HEK293 (cell line): ENCODE results near the gene TTC22.

Experiments used
- CTCF ChIA-PET: fragments of 350-600 bp; formaldehyde crosslinking; extraction: SDS; loops from one replicate; lab custom pipeline; 2021; ENCODE audit warnings: antibody characterized with exemption; lab: Yijun Ruan, JAX
- POLR2A ChIA-PET: fragments of 300-600 bp; formaldehyde crosslinking; extraction: SDS; loops from one replicate; lab custom pipeline; 2020; ENCODE audit warnings: antibody characterized with exemption, inconsistent platforms; lab: Yijun Ruan, JAX
- H3K27ac ChIP-seq: fragments of 200-500 bp; sonication (Bioruptor generic); 2 replicates; pipeline ENCODE4 v1.5.1; 2014; ENCODE audit warnings: low read depth, low read length, control low read depth, inconsistent platforms; ENCODE audit errors: extremely low read depth
- H3K36me3 ChIP-seq, 2 experiments: fragments of 200-500 bp in 1 of 2; sonication (Bioruptor generic) in 1 of 2; 1 replicate in 1 of 2; 2 replicates in 1 of 2; pipeline ENCODE4 v1.5.1; 2014 to 2017; ENCODE audit warnings: inconsistent platforms in 2 of 2, low read length in 2 of 2; ENCODE audit not compliant: control insufficient read depth in 2 of 2, insufficient read depth in 1 of 2
- H3K4me1 ChIP-seq: fragments of 200-500 bp; sonication (Bioruptor generic); 2 replicates; pipeline ENCODE4 v1.5.1; 2014; ENCODE audit warnings: mild to moderate bottlenecking, low read length, inconsistent platforms; ENCODE audit not compliant: control insufficient read depth, insufficient read depth
- H3K4me3 ChIP-seq: 2 replicates; pipeline ENCODE4 v1.5.1; 2011; ENCODE audit warnings: low read depth, mild to moderate bottlenecking, control low read depth, low read length, moderate library complexity
- H3K9me3 ChIP-seq: fragments of 200-500 bp; sonication (Bioruptor generic); 2 replicates; pipeline ENCODE4 v1.5.1; 2014; ENCODE audit warnings: low read depth, low read length, inconsistent platforms; ENCODE audit not compliant: control insufficient read depth, insufficient read depth
- FEZF1 ChIP-seq: fragments of 450-650 bp; formaldehyde crosslinking; IDR thresholded peaks from 2 replicates; pipeline ENCODE4 v1.5.1; 2016; ENCODE audit warnings: missing biosample characterization, missing genetic modification characterization
- GLI4 ChIP-seq: fragments of 450-650 bp; formaldehyde crosslinking; IDR thresholded peaks from 2 replicates; pipeline ENCODE4 v1.5.1; 2016; ENCODE audit warnings: missing biosample characterization, missing genetic modification characterization
- INSM2 ChIP-seq: fragments of 450-650 bp; formaldehyde crosslinking; IDR thresholded peaks from 2 replicates; pipeline ENCODE4 v1.5.1; 2016; ENCODE audit warnings: missing biosample characterization, missing genetic modification characterization
- MEIS1 ChIP-seq: sonication (generic); formaldehyde crosslinking; IDR thresholded peaks from 2 replicates; pipeline ENCODE4 v1.8.1; 2022; ENCODE audit warnings: missing genetic modification reagents, mild to moderate bottlenecking, borderline replicate concordance
- OVOL3 ChIP-seq: fragments of 450-650 bp; formaldehyde crosslinking; IDR thresholded peaks from 2 replicates; pipeline ENCODE4 v1.5.1; 2016; ENCODE audit warnings: missing biosample characterization, missing genetic modification characterization
- PATZ1 ChIP-seq: fragments of 450-650 bp; formaldehyde crosslinking; IDR thresholded peaks from 2 replicates; pipeline ENCODE4 v1.5.1; 2016; ENCODE audit warnings: missing biosample characterization, missing genetic modification characterization
- SP3 ChIP-seq: fragments of 450-650 bp; formaldehyde crosslinking; IDR thresholded peaks from 2 replicates; pipeline ENCODE4 v1.5.1; 2016; ENCODE audit warnings: missing biosample characterization, missing genetic modification characterization
- ZBTB1 ChIP-seq: fragments of 450-650 bp; formaldehyde crosslinking; IDR thresholded peaks from 2 replicates; pipeline ENCODE4 v1.5.1; 2016; ENCODE audit warnings: missing biosample characterization, missing genetic modification characterization
- ZNF157 ChIP-seq: fragments of 450-650 bp; formaldehyde crosslinking; IDR thresholded peaks from 2 replicates; pipeline ENCODE4 v1.5.1; 2016; ENCODE audit warnings: missing biosample characterization, missing genetic modification characterization
- ZNF223 ChIP-seq: fragments of 450-650 bp; formaldehyde crosslinking; IDR thresholded peaks from 2 replicates; pipeline ENCODE4 v1.5.1; 2016; ENCODE audit warnings: missing biosample characterization, missing genetic modification characterization
- ZNF292 ChIP-seq: fragments of 450-650 bp; formaldehyde crosslinking; IDR thresholded peaks from 2 replicates; pipeline ENCODE4 v1.5.1; 2016; ENCODE audit warnings: low read depth, missing biosample characterization, missing genetic modification characterization, borderline replicate concordance
- ZNF335 ChIP-seq: fragments of 450-650 bp; formaldehyde crosslinking; conservative IDR thresholded peaks from 2 replicates; pipeline ENCODE4 v1.5.1; 2016; ENCODE audit warnings: missing biosample characterization, missing genetic modification characterization
- ZNF521 ChIP-seq: fragments of 450-650 bp; formaldehyde crosslinking; IDR thresholded peaks from 2 replicates; pipeline ENCODE4 v1.5.1; 2017; ENCODE audit warnings: missing biosample characterization, mild to moderate bottlenecking, missing genetic modification characterization
- ZNF548 ChIP-seq: fragments of 450-650 bp; formaldehyde crosslinking; IDR thresholded peaks from 2 replicates; pipeline ENCODE4 v1.5.1; 2016; ENCODE audit warnings: missing biosample characterization, missing genetic modification characterization
- ZNF621 ChIP-seq: fragments of 450-650 bp; formaldehyde crosslinking; IDR thresholded peaks from 2 replicates; pipeline ENCODE4 v1.5.1; 2017; ENCODE audit warnings: missing biosample characterization, missing genetic modification characterization
- ZNF624 ChIP-seq: fragments of 450-650 bp; formaldehyde crosslinking; IDR thresholded peaks from 2 replicates; pipeline ENCODE4 v1.5.1; 2017; ENCODE audit warnings: missing biosample characterization, missing genetic modification characterization
- ZNF791 ChIP-seq: fragments of 450-650 bp; formaldehyde crosslinking; IDR thresholded peaks from 2 replicates; pipeline ENCODE4 v1.5.1; 2016; ENCODE audit warnings: missing biosample characterization, missing genetic modification characterization
- ZXDB ChIP-seq: fragments of 450-650 bp; formaldehyde crosslinking; IDR thresholded peaks from 2 replicates; pipeline ENCODE4 v1.5.1; 2016; ENCODE audit warnings: missing biosample characterization, missing genetic modification characterization
- TF ChIP-seq, protein P1 (sequence below): fragments of 450-650 bp; formaldehyde crosslinking; IDR thresholded peaks from 2 replicates; pipeline ENCODE4 v1.5.1; 2017; ENCODE audit warnings: missing biosample characterization, missing genetic modification characterization
- TF ChIP-seq, protein P2 (sequence below): fragments of 450-650 bp; formaldehyde crosslinking; IDR thresholded peaks from 2 replicates; pipeline ENCODE4 v1.5.1; 2016; ENCODE audit warnings: missing biosample characterization, missing genetic modification characterization
- TF ChIP-seq, protein P3 (sequence below): fragments of 450-650 bp; formaldehyde crosslinking; IDR thresholded peaks from 2 replicates; pipeline ENCODE4 v1.5.1; 2016; ENCODE audit warnings: missing biosample characterization, missing genetic modification characterization

The TTC22 gene

GRCh38 chr1:54811739-54812655 lies 10.9 kb upstream of the TTC22 start (continued):
- no peak for TF ChIP-seq INSM2 (tag by site-specific recombination)
- TF ChIP-seq, protein P1, sequence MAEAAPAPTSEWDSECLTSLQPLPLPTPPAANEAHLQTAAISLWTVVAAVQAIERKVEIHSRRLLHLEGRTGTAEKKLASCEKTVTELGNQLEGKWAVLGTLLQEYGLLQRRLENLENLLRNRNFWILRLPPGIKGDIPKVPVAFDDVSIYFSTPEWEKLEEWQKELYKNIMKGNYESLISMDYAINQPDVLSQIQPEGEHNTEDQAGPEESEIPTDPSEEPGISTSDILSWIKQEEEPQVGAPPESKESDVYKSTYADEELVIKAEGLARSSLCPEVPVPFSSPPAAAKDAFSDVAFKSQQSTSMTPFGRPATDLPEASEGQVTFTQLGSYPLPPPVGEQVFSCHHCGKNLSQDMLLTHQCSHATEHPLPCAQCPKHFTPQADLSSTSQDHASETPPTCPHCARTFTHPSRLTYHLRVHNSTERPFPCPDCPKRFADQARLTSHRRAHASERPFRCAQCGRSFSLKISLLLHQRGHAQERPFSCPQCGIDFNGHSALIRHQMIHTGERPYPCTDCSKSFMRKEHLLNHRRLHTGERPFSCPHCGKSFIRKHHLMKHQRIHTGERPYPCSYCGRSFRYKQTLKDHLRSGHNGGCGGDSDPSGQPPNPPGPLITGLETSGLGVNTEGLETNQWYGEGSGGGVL (tag by site-specific recombination), result no peak
- TF ChIP-seq ZNF791 (tag by site-specific recombination), result no peak
- TF ChIP-seq ZNF335 (tag by site-specific recombination), result no peak
- no peak for TF ChIP-seq ZNF521 (tag by site-specific recombination)
- TF ChIP-seq GLI4 (tag by site-specific recombination), result no peak
- TF ChIP-seq, protein P2, sequence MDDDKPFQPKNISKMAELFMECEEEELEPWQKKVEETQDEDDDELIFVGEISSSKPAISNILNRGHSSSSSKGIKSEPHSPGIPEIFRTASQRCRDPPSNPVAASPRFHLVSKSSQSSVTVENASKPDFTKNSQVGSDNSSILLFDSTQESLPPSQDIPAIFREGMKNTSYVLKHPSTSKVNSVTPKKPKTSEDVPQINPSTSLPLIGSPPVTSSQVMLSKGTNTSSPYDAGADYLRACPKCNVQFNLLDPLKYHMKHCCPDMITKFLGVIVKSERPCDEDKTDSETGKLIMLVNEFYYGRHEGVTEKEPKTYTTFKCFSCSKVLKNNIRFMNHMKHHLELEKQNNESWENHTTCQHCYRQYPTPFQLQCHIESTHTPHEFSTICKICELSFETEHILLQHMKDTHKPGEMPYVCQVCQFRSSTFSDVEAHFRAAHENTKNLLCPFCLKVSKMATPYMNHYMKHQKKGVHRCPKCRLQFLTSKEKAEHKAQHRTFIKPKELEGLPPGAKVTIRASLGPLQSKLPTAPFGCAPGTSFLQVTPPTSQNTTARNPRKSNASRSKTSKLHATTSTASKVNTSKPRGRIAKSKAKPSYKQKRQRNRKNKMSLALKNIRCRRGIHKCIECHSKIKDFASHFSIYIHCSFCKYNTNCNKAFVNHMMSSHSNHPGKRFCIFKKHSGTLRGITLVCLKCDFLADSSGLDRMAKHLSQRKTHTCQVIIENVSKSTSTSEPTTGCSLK (tag by site-specific recombination), result no peak
- TF ChIP-seq ZBTB1 (tag by site-specific recombination), result no peak
- TF ChIP-seq, all 188 proteins: peak for 0

GRCh38 chr1:54811066-54811465 lies 9.9 kb upstream of the TTC22 start:
- CTCF ChIA-PET, result interaction anchor here (0.7 to 2.4 kb wide), 5 partner anchors 19 to 1747 kb away, joined by 3 to 10 read pairs (median 3); no protein-coding TSS in a partner anchor
- Histone ChIP-seq H3K36me3 (no peaks in the 10 kb centered on the region), H3K9me3 (no peaks in the 10 kb centered on the region), H3K4me1 (no peaks in the 10 kb centered on the region), H3K27ac (no peak overlapping the region), H3K4me3 (no peak overlapping the region)
- POLR2A ChIA-PET, result no interaction called here
- TF ChIP-seq, protein P3, sequence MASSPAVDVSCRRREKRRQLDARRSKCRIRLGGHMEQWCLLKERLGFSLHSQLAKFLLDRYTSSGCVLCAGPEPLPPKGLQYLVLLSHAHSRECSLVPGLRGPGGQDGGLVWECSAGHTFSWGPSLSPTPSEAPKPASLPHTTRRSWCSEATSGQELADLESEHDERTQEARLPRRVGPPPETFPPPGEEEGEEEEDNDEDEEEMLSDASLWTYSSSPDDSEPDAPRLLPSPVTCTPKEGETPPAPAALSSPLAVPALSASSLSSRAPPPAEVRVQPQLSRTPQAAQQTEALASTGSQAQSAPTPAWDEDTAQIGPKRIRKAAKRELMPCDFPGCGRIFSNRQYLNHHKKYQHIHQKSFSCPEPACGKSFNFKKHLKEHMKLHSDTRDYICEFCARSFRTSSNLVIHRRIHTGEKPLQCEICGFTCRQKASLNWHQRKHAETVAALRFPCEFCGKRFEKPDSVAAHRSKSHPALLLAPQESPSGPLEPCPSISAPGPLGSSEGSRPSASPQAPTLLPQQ (tag by site-specific recombination), result no peak
- TF ChIP-seq PATZ1 (tag by site-specific recombination) (no peak), ZNF548 (no peak), MEIS1 (CRISPR knock-in tag) (no peak), FEZF1 (tag by site-specific recombination) (no peak), ZNF791 (tag by site-specific recombination) (no peak), ZNF624 (tag by site-specific recombination) (no peak), SP3 (tag by site-specific recombination) (no peak), OVOL3 (tag by site-specific recombination) (no peak), ZNF223 (tag by site-specific recombination) (no peak), ZNF292 (tag by site-specific recombination) (no peak), ZNF621 (tag by site-specific recombination) (no peak), ZXDB (tag by site-specific recombination) (no peak), ZNF157 (tag by site-specific recombination) (no peak)
